Measurements from ENCODE around the gene RNH1. TPM values are rescaled to one million over a fixed set of nuclear protein-coding genes. Genes with fewer than 3 reads are reported as not detected.

RNH1 gene
- total RNA-seq, 4 donors from 2014 or later, result 191 to 259 (median 231) TPM

DNA sequence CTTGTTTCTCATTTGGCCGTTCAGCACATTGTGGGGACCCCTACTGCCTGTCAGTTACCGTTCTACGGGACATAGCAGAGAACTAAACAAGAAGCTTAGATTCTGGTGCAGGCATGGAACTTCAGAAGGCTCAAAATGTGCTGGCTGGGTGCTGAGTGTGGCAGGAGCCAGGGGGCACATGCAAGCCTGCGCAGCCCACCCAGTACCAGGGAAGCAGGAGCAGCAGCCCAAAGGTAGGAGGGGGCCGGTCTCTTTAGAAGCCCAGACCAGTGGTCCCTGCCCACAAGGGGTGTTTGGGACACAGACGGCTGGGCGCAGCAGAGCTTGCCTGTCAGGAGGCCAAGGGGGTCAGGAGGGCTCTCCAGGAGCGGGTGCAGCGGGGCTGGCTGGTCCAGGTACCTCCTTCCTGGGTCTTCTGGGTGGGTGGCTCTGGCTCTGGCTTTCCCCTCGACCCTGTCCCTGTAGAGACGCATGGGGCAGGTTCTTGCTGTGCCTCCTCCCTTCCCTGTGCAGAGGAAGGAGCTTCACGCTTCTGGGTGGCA, 54.8 kb downstream of the RNH1 start:
- no peak for DNase-seq
- peaks cover 21 to 22% of the 10 kb centered on the region in 2 donors for H3K4me1 ChIP-seq
- WGBS, 2 donors, result 87 to 90% methylated on average over 9 to 10 of the region's 12 CpGs
- intact Hi-C loops (cut with DNase I), result loop anchor here (5.0 to 10.0 kb wide), 2 partner anchors 50 to 247 kb away; partner anchors contain the start of genes BET1L and RIC8A
- TF ChIP-seq, protein P1, sequence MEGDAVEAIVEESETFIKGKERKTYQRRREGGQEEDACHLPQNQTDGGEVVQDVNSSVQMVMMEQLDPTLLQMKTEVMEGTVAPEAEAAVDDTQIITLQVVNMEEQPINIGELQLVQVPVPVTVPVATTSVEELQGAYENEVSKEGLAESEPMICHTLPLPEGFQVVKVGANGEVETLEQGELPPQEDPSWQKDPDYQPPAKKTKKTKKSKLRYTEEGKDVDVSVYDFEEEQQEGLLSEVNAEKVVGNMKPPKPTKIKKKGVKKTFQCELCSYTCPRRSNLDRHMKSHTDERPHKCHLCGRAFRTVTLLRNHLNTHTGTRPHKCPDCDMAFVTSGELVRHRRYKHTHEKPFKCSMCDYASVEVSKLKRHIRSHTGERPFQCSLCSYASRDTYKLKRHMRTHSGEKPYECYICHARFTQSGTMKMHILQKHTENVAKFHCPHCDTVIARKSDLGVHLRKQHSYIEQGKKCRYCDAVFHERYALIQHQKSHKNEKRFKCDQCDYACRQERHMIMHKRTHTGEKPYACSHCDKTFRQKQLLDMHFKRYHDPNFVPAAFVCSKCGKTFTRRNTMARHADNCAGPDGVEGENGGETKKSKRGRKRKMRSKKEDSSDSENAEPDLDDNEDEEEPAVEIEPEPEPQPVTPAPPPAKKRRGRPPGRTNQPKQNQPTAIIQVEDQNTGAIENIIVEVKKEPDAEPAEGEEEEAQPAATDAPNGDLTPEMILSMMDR (IDR thresholded peaks at IDR 0.05), result no peak
- no peak for TF ChIP-seq POLR2A (IDR thresholded peaks at IDR 0.05)
- no peaks in the 10 kb centered on the region for H3K27me3 ChIP-seq
- no peak overlapping the region for H3K27ac ChIP-seq
- H3K9me3 ChIP-seq, result no peaks in the 10 kb centered on the region
- no peak overlapping the region for H3K4me3 ChIP-seq (replicated peaks in 1 of 3)
- H3K36me3 ChIP-seq, result no peaks in the 10 kb centered on the region

DNA sequence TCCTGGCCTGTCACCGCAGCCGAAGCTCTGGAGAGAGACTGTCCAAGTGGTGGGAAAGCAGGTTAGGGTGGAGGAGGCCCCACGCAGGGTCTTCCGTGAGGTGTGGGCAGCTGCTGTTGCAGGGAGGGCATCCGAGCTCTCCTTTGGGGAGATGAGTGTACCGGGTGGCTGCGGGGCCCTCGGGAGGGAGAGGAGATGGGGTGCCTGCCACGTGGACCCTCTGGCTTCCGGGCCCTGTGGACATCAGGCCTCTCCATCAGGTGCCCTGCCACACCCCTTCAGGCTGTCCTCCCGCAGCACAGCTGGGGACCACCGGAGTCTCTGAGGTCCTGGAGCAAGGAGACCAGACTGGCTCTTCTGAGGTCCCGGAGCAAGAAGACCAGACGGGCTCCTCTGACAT, 55.3 kb downstream of the RNH1 start:
- no peaks in the 10 kb centered on the region for H3K36me3 ChIP-seq
- WGBS, 2 donors, result 86 to 94% methylated on average over 10 to 14 of the region's 14 CpGs
- peaks cover 21 to 22% of the 10 kb centered on the region in 2 donors for H3K4me1 ChIP-seq
- H3K4me3 ChIP-seq (replicated peaks in 1 of 3), result no peak overlapping the region
- no peaks in the 10 kb centered on the region for H3K9me3 ChIP-seq
- H3K27me3 ChIP-seq, result no peaks in the 10 kb centered on the region
- intact Hi-C loops (cut with DNase I), result loop anchor here (5.0 to 10.0 kb wide), 2 partner anchors 51 to 247 kb away; partner anchors contain the start of genes BET1L and RIC8A
- TF ChIP-seq, protein P1 (IDR thresholded peaks at IDR 0.05), result no peak
- TF ChIP-seq POLR2A (IDR thresholded peaks at IDR 0.05), result no peak
- no peak for DNase-seq
- H3K27ac ChIP-seq, result no peak overlapping the region

DNA sequence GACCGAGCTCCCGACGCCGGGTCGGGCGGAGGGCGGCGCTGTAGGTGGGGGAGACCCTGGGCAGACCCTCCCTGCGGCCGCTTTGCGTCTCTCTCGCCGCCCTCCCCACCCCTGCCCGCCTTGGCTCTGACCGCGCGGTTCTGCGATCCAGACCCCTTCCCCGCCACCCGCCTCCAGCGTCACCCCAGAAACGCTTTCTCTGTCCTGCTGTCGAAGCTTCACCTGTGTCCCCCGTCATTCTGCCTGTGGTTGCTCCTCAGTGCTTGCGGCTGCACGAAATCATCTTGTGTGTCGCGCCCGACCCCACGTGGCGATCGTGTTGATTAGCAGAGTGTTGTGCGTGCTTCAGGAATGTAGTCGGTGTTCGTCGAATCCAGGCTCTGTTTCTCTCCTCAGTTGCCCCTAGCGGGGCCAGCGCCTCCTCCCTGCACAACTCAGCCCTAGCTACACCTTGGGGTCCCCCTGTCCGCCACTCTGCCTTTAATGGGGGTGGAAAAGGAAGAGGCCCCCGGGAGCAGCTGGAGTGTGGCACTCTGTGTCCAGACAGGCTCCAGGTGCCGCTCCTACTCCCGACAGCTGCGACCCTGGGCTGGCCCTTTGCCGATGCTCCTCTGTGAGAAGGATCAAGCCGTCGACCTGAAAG, 56.1 kb downstream of the RNH1 start:
- Histone ChIP-seq H3K27ac (peak overlapping the region in 2 of 3 donors; percentile 92 to 96), H3K27me3 (no peaks in the 10 kb centered on the region), H3K4me1 (peaks cover 21 to 22% of the 10 kb centered on the region in 2 donors), H3K9me3 (no peaks in the 10 kb centered on the region), H3K4me3 (replicated peaks in 1 of 3) (peak overlapping the region; percentile 79 to 98 (median 93)), H3K36me3 (no peaks in the 10 kb centered on the region)
- peak; percentile 82 to 83 for DNase-seq
- intact Hi-C loops (cut with DNase I), result loop anchor here (5.0 to 10.0 kb wide), 2 partner anchors 51 to 246 kb away; partner anchors contain the start of genes BET1L and RIC8A
- 1 to 6% methylated on average over 13 to 25 of the region's 46 CpGs for WGBS, 2 donors
- TF ChIP-seq, protein P1 (IDR thresholded peaks at IDR 0.05), result peak in 3 of 6 experiments; percentile 37 to 54 (median 45)
- TF ChIP-seq POLR2A (IDR thresholded peaks at IDR 0.05), result no peak

DNA sequence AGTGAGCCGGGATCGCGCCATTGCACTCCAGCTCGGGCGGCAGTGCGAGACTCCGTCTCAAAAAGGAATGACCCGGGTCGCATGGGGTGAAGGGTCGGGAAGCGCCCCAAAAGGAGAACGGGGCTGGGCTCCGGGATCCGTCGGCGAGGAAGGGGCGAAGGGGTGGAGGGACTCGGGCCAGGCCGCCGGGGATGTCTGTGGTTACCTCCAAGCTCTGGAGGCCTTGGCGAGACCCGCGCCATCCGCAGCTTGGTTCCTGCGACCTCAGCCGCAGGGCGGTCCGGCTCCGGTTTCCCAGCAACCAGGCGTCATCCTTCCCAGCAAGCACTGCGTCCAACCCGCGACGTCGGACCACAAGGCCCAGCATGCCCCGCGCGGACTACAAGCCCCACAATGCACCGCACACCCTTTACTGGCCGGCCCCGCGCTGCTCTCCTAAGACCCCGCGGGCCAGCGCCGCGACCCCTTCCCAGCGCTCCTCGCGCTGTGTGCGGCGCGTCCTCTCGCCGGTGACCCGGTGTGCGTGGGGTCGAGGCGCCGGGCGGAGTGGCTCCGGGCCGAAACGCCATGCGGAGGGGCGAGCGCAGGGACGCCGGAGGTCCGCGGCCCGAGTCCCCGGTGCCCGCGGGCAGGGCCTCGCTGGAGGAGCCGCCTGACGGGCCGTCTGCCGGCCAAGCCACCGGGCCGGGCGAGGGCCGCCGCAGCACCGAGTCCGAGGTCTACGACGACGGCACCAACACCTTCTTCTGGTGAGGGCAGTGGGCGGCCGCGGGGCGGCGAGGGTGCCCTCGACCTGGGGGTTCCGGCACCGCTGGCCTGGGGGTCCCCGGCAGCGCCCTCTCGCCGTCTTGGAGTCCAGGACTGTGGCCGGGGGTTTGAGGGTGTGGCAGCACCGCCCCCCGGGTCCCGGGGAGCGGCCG, 56.9 kb downstream of the RNH1 start, which contains the start of gene PTDSS2:
TSS of gene PTDSS2 (plus strand) at position 391 of the 920 bp plus-strand sequence. CDS start at position 568, 177 bp downstream.
- intact Hi-C loops (cut with DNase I), result loop anchor here (5.0 to 10.0 kb wide), 2 partner anchors 52 to 245 kb away; partner anchors contain the start of genes BET1L and RIC8A
- no peaks in the 10 kb centered on the region for H3K9me3 ChIP-seq
- peak within 1 kb of the TSS; percentile 79 to 98 (median 93) for H3K4me3 ChIP-seq (replicated peaks in 1 of 3)
- no peaks in the 10 kb centered on the region for H3K27me3 ChIP-seq
- peaks cover 21 to 22% of the 10 kb centered on the region in 2 donors for H3K4me1 ChIP-seq
- peak; percentile 97 for DNase-seq
- TF ChIP-seq, protein P1 (IDR thresholded peaks at IDR 0.05), result peak in 1 of 6 experiments; percentile 22
- peak in 1 of 2 donors; percentile 88 for TF ChIP-seq POLR2A (IDR thresholded peaks at IDR 0.05)
- no peaks in the 10 kb centered on the region for H3K36me3 ChIP-seq
- H3K27ac ChIP-seq, result peak within 1 kb of the TSS; percentile 72 to 96 (median 92)
- 2% methylated on average over 20 to 27 of the region's 108 CpGs for WGBS, 2 donors

All from thyroid gland (tissue), 4 donors.